Myocyte (in vitro differentiated cells): ENCODE results near the gene ZNF41. TPM values are rescaled to one million over a fixed set of nuclear protein-coding genes. Genes with fewer than 3 reads are reported as not detected.
"Not testable (repeated sequence)": the region's sequence is repeated elsewhere in the genome, so short reads cannot be mapped to it uniquely, and the experiment has no call there.

Experiments used
- DNase-seq: peaks from one replicate; pipeline ENCODE4 v3.0.0-alpha.2; 2012; ENCODE audit warnings: low read depth
- total RNA-seq: library from RNA; depleted of rRNA; stranded (reverse); fragments of >200 nt; gene quantifications from 2 replicates; pipeline ENCODE4 v1.2.3, GENCODE V29; 2014

ZNF41 gene
- total RNA-seq, 1 donor from 2014 or later: 13.9 TPM

DNA sequence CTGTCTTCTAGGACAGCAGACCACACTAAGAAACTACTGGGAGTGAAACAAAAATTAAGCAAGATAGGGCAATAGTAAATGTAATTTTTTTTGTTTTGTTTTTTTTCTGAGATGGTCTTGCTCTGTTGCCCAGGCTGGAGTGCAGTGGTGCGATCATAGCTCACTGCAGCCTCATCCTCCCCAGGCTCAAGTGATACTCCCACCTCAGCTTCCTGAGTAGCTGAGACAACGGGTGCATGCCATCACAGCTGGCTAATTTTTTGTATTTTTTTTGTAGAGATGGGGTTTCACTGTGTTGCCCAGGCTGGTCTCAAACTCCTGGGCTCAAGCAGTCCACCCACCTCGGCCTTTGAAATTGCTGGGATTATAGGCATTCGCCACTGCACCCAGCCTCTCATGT, 9.1 kb upstream of the ZNF41 start:
- DNase-seq: not testable (repeated sequence)

- peak; percentile 77 for DNase-seq
Measured at GRCh38 chrX:47489507-47490275, 6.7 kb upstream of the ZNF41 start.

DNA sequence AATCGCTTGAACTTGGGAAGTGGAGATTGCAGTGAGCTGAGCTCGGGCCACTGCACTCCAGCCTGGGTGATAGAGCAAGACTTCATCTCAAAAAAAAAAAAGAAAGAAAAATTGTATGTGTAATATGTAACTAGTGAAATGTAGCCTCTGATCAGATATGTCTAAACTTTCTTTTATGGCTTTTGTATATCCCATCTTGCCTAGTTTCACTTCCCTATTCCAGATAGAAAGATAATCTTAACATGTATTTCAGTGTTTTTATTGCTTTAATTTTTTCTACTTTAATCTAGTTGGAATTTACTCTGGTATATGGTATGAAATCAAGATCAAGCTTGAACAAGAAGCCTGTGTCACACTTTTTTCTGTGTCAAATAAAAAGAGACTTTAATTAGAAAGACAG, 1.9 kb upstream of the ZNF41 start:
- DNase-seq: no peak

DNA sequence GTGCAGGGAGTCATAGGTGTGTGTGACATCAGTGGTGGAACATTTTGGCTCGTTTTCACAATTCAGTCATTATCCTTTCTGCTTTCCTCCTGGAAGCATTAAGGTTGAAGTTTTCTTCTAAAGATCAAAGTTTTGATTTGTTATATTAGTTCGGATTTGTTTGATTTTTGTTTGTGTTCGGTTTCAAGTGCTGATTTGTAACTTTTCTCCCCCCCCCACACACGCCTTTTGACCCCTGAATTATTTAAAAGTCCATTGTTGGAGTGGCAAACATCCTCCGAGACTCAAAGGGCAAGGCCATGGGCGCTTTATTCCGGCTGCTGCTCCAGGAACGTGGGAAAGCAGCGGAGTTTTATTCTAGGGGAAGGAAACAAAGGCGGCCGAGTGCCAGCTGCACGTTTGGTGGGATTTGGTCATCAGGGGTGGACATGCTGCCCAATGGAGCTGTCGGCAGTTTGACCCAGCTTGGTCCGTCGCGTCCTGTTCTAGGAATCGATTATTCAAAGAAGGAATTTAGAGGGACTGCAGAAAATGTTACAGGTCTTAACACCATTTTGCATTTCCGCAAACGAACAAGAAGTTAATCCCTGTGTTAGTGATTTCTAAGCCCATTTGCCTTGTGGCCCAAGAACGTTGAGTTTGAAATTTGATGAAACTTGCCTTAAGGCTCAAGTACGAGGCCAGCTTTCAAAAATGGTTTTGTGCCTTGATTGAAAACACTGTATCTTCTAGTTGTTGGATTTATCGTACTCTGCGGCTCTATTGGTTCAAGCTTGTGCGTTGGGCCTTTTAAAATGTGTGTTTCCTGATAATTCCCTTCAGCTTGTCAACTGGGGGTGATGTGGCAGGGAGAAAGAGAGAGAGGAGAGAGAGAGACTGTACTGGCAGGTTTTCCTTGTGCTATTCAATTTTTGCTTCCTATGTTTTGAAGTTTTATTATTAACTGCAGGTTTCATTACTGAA, 565 bp upstream of the ZNF41 start:
- DNase-seq: peak; percentile 69

DNA sequence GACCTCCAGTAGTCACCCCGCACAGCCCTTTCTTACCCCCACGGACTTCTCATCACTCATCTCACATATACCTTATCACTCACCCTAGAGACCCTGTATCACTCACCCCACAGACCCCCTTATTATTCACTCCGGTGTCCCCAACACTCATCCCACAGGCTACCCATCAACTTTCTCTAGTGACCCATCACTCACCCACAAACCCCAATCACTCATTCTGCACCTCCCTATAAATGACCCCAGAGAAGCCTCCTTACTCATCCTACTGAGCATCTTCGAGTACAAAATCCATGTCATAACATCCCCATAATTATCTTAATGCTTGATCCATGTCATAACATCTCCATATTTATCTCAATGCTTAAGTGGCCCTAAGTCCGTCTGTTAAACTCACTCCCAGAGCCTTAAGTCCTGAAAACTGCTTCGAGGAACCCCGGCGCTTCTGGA, 934 bp downstream of the ZNF41 start:
- no peak for DNase-seq

DNA sequence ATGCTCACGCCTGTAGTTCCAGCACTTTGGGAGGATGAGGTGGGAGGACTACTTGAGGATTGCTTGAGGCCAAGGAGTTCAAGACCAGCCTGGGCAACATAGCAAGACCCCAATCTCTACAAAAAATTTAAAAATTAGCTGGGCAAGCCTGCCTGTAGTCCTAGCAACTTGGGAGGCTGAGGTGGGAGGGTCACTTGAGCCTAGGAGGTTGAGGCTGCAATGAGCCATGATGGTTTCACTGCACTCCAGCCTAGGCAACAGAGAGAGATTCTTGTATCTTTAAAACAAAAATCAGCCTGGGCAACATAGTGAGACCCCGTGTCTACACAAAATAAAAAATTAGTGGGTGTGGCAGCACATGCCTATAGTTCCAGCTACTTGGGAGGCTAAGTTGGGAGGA, 1.9 kb downstream of the ZNF41 start:
- DNase-seq: no peak

DNA sequence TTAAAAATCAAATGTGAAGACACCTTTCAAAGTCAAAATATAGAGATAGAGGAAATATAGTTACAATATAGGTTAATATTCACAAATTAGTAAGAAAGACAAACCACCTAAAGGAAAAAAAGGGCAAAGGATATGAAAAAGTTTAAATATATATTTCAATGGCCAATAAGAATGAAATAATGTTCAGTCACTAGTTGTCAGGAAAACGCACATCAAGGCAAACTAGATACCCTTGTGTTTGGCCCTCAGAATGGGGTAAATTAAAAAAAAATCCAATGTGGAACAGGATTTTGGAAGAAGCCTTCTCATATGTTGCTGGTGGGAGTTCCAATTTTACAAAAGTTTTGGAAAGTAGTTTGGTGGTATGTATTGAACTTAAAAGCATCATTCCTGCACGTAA, 2.4 kb downstream of the ZNF41 start:
- DNase-seq: no peak

DNA sequence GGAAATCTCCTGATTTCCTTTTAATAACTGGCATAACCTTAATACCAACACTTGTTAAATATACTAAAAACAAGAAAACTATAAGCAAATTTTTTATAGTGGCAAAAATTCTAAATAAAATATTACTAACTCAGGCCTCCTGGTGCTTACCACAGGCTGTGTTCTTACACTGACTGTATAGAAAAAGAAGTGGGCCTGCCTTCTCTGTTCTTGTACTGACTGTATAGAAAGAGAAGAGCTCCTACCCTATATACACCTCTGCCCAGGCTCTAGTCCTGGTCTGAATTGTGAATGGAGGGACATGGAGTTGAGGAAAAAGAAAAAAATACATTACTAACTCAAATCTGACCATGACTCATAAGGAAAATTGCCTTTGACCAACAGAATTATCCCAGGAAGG, 7.5 kb downstream of the ZNF41 start:
- DNase-seq: no peak

GRCh38 chrX:47467106-47467505, 15.9 kb downstream of the ZNF41 start:
- DNase-seq: no peak

DNA sequence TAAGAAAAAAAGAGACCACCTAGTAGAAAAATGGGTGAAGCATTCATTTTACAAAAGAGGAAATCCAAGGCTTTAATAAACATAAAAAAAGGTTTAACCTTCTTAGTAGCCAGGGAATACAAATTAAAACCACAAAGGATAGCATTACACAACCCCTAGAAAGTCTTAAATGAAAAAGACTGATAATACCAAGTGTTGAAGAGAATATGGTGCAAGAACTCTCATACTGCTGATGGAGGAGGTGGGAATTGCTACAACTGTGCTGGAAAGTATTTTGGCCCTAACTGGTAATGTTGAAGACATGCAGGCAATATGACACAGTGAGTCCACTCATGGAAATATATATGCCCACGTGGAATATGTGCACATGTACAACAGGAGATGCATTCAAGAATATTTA, 22.5 kb downstream of the ZNF41 start:
- DNase-seq: no peak

DNA sequence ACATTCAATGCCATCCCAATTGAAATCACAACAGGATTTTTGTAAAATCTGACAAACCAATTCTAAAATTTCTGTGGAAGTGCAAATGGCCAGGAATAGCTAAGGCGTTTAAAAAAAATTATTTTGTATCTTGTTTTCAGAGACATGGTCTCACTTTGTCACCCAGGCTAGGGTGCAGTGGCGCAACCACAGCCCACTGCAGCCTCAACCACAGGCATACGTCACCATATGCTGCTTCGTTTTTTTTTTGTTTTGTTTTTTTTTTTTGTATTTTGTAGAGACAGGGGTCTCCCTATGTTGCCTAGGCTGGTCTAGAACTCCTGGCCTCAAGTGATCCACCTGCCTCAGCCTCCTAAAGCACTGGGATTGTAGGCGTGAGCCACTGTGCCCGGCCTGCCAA, 24.5 kb downstream of the ZNF41 start:
- no peak for DNase-seq

DNA sequence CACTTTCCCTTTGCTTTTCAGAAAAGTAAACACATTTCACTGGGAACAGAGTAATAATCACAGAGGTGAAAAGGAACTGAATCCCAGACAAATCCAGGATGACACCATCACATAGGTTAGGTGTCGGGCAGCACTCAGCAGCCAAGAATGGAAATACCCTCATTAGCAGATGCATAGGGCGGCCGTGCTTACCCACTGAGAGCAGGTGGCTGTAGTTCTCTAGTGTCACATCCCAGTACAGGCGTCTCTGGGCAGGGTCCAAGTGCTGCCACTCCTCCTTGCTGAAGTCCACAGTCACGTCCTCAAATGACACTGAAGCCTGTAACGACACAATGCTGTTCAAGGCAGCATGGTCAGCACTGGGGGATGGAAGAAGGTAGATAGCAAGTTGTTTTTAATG, 26.9 kb downstream of the ZNF41 start:
- peak; percentile 81 for DNase-seq

DNA sequence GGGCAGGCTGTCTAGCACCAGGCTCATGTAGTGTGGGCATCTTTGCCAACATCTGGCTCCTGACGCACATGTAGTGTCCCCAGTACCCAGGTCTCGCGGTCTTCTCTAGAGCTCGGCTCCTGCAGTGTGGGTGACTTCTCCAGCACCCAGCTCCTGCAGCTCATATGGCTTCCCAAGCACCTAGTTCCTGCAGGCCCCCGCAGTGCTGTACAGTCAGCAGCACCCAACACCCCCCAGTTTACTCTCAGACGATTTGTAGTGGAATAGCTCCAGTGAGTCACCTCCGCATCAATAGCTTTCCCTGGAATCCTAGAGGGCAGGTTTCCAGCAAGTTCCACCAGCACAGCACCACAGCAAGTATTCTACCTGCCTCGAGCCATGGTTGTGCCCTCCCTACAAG, 30.9 kb downstream of the ZNF41 start:
- DNase-seq: no peak

GRCh38 chrX:47448165-47448806, 34.7 kb downstream of the ZNF41 start:
- DNase-seq: no peak

DNA sequence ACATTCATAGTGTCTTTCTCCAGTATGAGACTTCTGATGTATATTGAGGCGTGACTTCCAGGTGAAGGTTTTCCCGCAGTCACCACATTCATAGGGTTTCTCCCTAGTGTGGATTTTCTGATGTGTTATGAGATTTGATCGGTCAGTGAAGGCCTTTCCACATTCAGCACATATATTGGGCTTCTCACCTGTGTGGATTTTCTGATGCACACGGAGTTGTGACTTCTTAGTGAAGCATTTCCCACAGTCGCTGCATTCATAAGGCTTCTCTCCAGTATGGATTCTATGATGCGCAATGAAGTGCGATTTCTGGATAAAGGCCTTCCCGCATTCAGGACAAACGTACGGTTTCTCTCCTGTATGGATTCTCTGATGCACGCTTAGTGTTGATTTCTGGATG, 35.4 kb downstream of the ZNF41 start:
- no peak for DNase-seq

GRCh38 chrX:47446971-47447370, 36.1 kb downstream of the ZNF41 start:
- DNase-seq: no peak

- DNase-seq: no peak
Measured at GRCh38 chrX:47446431-47446830, 36.6 kb downstream of the ZNF41 start.

DNA sequence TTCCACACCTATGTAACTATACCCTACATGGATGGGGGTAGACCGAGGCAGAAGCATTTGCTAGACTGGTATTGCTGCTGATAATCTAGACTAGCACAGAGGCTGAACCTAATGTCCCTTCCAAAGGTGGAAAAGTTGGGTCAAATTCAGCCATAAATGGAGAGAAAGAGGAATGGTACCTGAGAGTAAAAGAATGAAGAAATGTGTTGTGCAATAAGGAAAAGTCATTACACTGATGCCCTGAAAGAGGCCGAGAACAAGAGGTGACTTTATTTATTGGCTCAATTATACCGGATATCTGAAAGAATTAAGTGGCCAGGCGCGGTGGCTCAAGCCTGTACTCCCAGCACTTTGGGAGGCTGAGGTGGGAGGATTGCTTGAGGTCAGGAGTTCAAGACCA, 52.1 kb downstream of the ZNF41 start:
- no peak for DNase-seq

DNA sequence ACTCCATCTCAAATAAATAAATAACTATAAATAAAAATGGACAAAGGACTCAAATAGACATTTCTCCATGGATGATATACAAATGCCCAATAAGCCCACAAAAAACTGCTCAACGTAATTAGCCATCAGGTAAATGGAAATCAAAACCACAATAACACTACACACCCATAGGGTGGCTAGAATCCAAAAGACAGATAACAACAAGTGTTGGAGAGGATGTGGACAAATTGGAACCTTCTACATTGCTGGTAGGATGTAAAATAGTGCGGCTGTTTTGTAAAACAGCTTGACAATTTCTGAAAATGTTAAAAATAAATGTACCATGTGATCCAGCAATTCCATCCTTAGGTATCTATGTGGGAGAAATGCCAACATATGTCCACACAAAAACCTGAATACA, 60.6 kb downstream of the ZNF41 start:
- no peak for DNase-seq

DNA sequence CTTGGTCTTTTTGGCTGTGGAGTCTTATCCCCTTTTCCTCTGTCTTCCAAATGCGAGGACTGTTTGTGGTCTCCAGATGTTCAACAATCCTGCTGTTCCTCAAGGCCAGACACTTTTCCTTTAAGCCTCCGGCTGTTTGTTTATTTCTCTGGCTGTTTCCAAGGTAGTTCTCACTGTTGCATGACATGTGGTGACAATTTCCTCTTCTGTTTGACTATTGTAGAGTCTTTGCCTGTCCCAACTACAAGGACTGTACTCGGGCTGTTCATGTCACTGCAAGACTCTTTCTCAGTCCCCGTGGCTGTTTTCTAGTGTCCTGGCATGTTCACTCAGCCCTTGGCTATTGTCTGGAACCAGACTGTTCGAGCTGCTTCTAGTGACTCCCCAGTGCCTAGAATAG, 62.1 kb downstream of the ZNF41 start:
- no peak for DNase-seq

DNA sequence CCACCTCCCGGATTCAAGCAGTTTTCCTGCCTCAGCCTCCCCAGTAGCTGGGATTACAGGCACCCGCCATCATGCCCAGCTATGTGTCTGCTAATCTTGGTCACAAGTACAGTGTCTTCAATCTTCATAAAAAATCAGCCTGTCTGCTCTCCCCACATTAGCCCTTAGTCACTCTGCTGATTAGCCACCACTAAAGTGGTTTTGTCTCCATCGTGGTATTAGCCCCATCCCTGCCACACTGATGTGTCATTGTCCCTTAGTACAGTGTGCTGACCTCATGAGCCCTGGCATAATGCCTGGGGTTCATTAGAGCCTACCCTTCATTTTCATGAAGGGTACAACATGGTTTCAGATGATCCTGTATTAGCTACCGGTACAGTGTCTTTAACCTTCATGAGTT, 62.8 kb downstream of the ZNF41 start:
- peak; percentile 13 for DNase-seq

DNA sequence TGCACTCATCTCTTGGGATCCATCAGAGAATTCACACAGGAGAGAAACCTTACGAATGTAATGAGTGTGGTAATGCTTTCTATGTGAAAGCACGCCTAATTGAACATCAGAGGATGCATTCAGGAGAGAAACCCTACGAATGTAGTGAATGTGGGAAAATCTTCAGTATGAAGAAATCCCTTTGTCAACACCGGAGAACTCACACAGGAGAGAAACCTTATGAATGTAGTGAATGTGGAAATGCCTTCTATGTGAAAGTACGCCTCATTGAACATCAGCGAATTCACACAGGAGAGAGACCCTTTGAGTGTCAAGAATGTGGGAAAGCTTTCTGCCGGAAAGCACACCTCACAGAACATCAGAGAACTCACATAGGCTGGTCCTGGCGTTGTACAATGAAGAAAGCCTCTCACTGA, 69.8 kb downstream of the ZNF41 start:
- no peak for DNase-seq
